ENCODE results near the gene CASTOR1.
A peak's percentile ranks its signal among the peaks of the same experiment; 100 is the strongest.
"Not testable (repeated sequence)": the region's sequence is repeated elsewhere in the genome, so short reads cannot be mapped to it uniquely, and the experiment has no call there.

Gene CASTOR1

DNA sequence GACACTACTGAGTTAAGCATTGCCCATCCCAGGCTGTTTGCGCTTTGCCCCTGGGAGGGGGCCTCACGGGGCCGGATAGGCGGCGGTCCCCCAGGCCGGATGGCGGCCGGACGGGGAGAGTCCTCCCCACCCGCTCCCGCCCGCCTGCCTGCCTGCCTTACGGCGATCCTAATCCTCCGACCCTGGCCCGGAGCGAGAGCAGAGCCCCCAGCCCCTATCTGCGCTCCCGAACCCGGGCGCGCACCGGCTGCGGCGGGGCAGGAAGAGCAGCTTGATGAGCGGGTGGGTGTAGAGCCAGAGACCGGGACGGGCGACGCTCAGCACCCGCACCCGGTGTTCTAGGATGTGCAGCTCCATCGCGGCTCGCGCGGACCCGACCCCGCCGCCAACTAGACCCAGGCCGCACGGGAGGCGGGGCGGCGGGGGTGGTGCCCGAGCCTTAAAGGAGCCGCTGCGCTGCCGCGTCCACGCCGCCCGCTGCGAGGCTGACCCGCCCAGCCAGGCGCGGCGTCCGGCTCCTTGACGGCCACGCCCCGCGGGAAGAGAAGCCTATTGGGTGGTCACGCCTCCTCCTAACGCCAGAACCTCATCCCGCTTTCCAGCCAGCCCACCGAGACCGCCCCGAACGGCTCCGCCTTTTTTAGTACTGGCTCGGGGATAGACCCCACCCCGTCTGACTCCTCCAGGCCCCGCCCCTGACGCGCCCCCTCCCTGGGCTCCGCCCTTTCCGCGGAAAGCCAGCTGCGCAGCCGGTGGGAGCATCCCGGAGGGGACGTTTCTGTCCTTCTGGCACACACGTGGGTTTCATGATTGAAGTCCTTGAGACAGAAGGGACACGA lies at the start of gene CASTOR1:
Gene CASTOR1, minus strand, starts transcription at position 365 of the 839 bp plus-strand sequence. Its CDS starts 8 bp downstream, at position 357.
- TF ChIP-seq, protein P1, sequence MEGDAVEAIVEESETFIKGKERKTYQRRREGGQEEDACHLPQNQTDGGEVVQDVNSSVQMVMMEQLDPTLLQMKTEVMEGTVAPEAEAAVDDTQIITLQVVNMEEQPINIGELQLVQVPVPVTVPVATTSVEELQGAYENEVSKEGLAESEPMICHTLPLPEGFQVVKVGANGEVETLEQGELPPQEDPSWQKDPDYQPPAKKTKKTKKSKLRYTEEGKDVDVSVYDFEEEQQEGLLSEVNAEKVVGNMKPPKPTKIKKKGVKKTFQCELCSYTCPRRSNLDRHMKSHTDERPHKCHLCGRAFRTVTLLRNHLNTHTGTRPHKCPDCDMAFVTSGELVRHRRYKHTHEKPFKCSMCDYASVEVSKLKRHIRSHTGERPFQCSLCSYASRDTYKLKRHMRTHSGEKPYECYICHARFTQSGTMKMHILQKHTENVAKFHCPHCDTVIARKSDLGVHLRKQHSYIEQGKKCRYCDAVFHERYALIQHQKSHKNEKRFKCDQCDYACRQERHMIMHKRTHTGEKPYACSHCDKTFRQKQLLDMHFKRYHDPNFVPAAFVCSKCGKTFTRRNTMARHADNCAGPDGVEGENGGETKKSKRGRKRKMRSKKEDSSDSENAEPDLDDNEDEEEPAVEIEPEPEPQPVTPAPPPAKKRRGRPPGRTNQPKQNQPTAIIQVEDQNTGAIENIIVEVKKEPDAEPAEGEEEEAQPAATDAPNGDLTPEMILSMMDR (IDR thresholded peaks at IDR 0.05; ENCODE audit: low read depth, low read length, missing control alignments): no peak
- peak within 1 kb of the TSS; percentile 65 for H3K4me3 ChIP-seq (ENCODE audit: low read depth, low read length)
- DNase-seq (ENCODE audit: low read depth): peak; percentile 70

DNA sequence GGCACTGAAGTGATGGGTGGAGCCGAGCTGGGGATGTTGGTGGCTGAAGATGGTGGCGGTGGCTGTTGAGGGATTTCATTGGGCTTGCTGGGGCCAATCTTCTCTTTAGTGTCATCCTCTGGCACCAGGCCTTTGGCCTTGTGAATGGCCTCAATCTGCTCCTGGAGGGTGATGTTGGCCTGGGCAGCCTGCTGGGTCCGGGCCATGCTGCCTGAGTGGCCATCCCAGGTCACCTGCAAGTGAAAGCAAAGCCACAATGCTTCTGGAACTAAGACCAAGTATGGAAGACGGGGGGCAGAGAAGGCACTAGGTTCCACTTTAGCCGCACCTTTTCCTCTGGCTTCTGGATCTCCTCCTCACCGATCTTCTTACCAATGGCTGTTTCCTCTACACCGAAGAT lies 49.5 kb upstream of the CASTOR1 start:
- no peak overlapping the region for H3K4me3 ChIP-seq (ENCODE audit: low read depth, low read length)
- TF ChIP-seq, protein P1 (IDR thresholded peaks at IDR 0.05; ENCODE audit: low read depth, low read length, missing control alignments): no peak
- DNase-seq (ENCODE audit: low read depth): no peak

DNA sequence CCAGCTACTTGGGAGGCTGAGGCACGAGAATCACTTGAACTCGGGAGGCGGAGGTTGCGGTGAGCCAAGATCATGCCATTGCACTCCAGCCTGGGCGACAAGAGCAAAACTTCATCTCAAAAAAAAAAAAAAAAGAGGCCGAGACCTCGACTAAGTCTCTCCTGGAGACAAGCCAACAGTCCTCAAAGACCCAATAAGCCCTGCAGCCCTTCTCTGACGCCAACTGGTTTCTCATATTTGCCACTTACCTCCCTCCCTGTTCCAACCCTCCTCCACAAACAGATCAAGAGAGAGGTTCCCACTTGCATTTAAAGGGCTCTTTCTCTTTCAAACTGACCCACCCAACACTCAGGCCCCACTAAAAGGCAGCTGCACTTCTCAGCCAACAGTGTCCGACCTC lies 49.0 kb upstream of the CASTOR1 start:
- not testable (repeated sequence) for DNase-seq (ENCODE audit: low read depth)

DNA sequence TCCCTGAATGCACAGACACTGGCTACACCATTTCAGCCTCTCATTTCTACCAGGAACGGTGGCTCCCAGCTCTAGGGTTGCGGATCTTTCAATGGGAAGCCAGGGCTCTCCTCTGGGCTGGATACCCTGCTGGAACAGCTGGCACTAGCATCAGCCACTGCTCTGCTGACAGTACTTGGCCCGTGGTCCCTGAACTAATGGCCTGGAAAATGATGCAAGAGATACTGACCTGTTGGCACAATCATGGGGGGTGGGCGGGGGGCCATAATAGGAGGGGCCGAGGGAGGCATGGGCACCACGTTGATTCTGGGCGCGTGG lies 48.1 kb upstream of the CASTOR1 start:
- DNase-seq (ENCODE audit: low read depth): no peak
- TF ChIP-seq, protein P1 (IDR thresholded peaks at IDR 0.05; ENCODE audit: low read depth, low read length, missing control alignments): no peak
- no peak overlapping the region for H3K4me3 ChIP-seq (ENCODE audit: low read depth, low read length)

More for the DNA sequence above, 49.0 kb upstream of the CASTOR1 start:
- H3K4me3 ChIP-seq (ENCODE audit: low read depth, low read length): not testable (repeated sequence)

DNA sequence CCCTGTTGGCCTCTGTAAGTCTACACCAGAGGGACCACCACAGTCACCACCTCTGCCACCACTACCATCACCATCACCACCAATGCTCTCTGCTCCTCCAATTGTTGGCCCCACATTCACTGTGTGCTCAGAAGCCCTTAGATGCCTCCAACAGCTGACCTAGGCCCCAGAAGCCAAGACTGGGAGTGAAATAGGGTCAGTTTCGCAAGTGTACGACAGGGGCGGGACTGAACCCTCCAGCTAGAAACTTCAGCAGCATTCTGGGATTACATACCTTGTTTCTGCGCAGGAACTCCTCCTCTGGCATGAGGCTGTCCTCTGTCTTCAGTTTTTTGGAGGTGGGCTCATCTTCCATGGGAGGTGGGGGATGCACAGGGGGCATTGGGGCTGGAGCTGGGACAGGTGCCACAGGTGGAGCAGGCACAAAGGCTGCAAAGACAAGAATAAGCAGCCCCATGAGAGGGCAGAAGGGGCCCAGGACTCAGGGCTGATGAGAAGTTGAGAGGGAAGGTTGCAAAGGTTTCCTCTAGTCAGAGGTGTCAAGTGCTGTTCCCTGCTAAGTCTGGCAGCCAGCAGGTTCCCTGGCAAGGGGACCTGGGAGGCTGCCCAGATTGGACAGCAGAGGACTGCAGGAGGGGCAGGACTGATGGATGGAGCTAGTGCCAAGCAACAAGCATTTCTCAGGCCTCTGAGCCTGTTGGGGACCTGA lies 47.6 kb upstream of the CASTOR1 start:
- TF ChIP-seq, protein P1 (IDR thresholded peaks at IDR 0.05; ENCODE audit: low read depth, low read length, missing control alignments): no peak

DNA sequence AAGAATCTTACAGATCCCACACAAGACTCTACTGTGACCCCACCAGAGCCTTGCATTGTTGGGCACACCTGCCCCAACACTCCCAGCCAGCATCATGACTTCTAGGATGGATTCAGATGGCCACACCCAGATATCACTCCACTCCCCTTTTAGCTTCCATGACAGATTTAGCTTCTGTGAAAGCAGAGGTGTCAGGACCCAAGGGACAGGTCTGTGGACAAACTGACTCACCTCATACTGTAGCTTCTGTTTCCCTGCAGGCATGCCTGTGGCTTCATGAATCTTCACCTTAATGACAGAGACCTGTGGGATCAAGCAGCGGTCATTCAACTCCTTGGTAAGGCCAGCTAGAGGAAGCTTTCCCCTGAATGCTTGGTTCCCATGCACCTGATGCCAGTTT lies 45.9 kb upstream of the CASTOR1 start:
- DNase-seq (ENCODE audit: low read depth): no peak
- TF ChIP-seq, protein P1 (IDR thresholded peaks at IDR 0.05; ENCODE audit: low read depth, low read length, missing control alignments): no peak
- no peak overlapping the region for H3K4me3 ChIP-seq (ENCODE audit: low read depth, low read length)

More for the DNA sequence above, 47.6 kb upstream of the CASTOR1 start:
- no peak overlapping the region for H3K4me3 ChIP-seq (ENCODE audit: low read depth, low read length)
- no peak for DNase-seq (ENCODE audit: low read depth)

DNA sequence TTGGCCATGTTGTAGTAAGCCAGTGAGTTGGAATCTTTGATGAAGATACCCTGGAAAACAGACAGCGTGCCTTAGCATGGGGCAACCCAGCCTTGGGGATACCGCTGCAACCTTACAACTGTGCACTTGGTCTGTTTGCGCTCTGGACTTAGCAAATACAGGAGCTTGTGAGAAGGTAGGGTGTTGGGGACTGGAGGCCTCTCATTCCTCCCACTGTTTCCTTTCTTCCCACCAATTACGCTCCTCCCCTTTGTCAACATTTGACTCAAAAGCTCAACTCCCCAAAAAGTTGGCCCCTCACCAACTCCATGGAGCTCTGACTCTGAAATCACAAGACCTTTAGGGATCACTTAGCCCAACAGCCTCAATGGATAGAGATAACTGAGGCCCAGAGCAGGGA lies 45.3 kb upstream of the CASTOR1 start:
- no peak for DNase-seq (ENCODE audit: low read depth)
- TF ChIP-seq, protein P1 (IDR thresholded peaks at IDR 0.05; ENCODE audit: low read depth, low read length, missing control alignments): no peak
- H3K4me3 ChIP-seq (ENCODE audit: low read depth, low read length): no peak overlapping the region

All from GM12864 (cell line).